Body of pancreas (tissue), 4 donors: ENCODE data around the gene PALM3.

Experiments
- POLR2A ChIP-seq, 3 donors: fragments of 450-650 bp; IDR thresholded peaks; one replicate each; pipeline ENCODE4 v1.6.1; 2016; ENCODE audit warnings: antibody characterized with exemption in 3 of 3, mild to moderate bottlenecking in 2 of 3
- TF ChIP-seq, protein P1 (sequence below), 7 experiments: fragments of 450-650 bp in 4 of 7; fragments of 200-600 bp in 3 of 7; sonication (generic) in 3 of 7; IDR thresholded peaks; one replicate each; pipeline ENCODE4 v1.5.1; 2016 to 2019; ENCODE audit warnings: antibody characterized with exemption in 7 of 7

DNA sequence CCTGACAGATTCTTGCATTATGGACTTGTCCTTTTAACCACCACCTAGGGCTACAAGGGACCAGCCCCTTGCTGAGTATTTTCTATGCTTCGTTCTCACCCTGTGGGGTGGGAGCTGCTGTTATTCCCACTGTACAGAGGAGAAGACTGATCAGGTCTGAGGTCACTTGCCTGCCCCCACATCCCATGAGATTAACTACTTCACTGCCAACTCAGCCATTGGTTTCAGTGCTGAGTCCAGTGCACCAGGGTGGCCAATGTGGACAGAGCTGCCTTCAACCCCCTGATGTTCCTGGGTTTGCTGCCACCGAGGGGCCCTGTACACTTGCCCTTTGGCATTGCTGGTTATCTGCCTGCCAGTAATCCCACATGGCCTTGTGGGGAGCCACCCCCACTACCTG, 48.8 kb upstream of the PALM3 start:
- no peak for TF ChIP-seq POLR2A (IDR thresholded peaks at IDR 0.05)
- TF ChIP-seq, protein P1, sequence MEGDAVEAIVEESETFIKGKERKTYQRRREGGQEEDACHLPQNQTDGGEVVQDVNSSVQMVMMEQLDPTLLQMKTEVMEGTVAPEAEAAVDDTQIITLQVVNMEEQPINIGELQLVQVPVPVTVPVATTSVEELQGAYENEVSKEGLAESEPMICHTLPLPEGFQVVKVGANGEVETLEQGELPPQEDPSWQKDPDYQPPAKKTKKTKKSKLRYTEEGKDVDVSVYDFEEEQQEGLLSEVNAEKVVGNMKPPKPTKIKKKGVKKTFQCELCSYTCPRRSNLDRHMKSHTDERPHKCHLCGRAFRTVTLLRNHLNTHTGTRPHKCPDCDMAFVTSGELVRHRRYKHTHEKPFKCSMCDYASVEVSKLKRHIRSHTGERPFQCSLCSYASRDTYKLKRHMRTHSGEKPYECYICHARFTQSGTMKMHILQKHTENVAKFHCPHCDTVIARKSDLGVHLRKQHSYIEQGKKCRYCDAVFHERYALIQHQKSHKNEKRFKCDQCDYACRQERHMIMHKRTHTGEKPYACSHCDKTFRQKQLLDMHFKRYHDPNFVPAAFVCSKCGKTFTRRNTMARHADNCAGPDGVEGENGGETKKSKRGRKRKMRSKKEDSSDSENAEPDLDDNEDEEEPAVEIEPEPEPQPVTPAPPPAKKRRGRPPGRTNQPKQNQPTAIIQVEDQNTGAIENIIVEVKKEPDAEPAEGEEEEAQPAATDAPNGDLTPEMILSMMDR (IDR thresholded peaks at IDR 0.05): no peak
